SK-N-MC (cell line): ENCODE data around the gene L3MBTL4.

Experiments
- EZH2 ChIP-seq: fragments of 200-600 bp; sonication (generic); IDR thresholded peaks from one replicate; pipeline ENCODE4 v1.6.1; 2017; ENCODE audit warnings: antibody characterized with exemption
- FOXP2 ChIP-seq: optimal IDR thresholded peaks from 2 replicates; pipeline ENCODE3; 2011; ENCODE audit warnings: mild to moderate bottlenecking, moderate library complexity; ENCODE audit not compliant: insufficient read depth; ENCODE audit errors: extremely low read length, control extremely low read depth
- POLR2AphosphoS5 ChIP-seq: IDR thresholded peaks from 2 replicates; pipeline ENCODE4 v1.6.1; 2012; ENCODE audit warnings: mild to moderate bottlenecking, low read depth, low read length, borderline replicate concordance

GRCh38 chr18:6251084-6251483 is 163.6 kb downstream of the L3MBTL4 start:
- no peak for TF ChIP-seq POLR2AphosphoS5
- TF ChIP-seq EZH2 = no peak
- TF ChIP-seq FOXP2 = no peak
